ENCODE results near the gene GALNT17.

GALNT17 gene

GRCh38 chr7:71668572-71668971 is 536.6 kb downstream of the GALNT17 start:
- TF ChIP-seq CTCF (IDR thresholded peaks at IDR 0.05; ENCODE audit: low read depth, low read length, missing control alignments) = no peak
- in situ Hi-C loops (cut with HindIII; ENCODE audit: low pct_ligation_motif_present, low sequenced_read_pairs) = no loop called here

GRCh38 chr7:71679480-71679879 is 547.5 kb downstream of the GALNT17 start:
- Histone ChIP-seq H3K27ac (no peak overlapping the region), H3K36me3 (replicated peaks) (no peaks in the 10 kb centered on the region), H3K27me3 (replicated peaks) (no peaks in the 10 kb centered on the region), H3K4me3 (ENCODE audit: low read depth, low read length) (no peak overlapping the region)
- DNase-seq = no peak
- no peak for TF ChIP-seq CTCF (IDR thresholded peaks at IDR 0.05; ENCODE audit: low read depth, low read length, missing control alignments)
- in situ Hi-C loops (cut with HindIII; ENCODE audit: low pct_ligation_motif_present, low sequenced_read_pairs) = no loop called here

More at GRCh38 chr7:71668572-71668971, 536.6 kb downstream of the GALNT17 start:
- no peak for DNase-seq
- Histone ChIP-seq H3K27ac (no peak overlapping the region), H3K4me3 (ENCODE audit: low read depth, low read length) (no peak overlapping the region), H3K36me3 (replicated peaks) (no peaks in the 10 kb centered on the region), H3K27me3 (replicated peaks) (no peaks in the 10 kb centered on the region)

- Histone ChIP-seq H3K27ac (no peak overlapping the region), H3K4me3 (ENCODE audit: low read depth, low read length) (no peak overlapping the region), H3K27me3 (replicated peaks) (no peaks in the 10 kb centered on the region), H3K36me3 (replicated peaks) (no peaks in the 10 kb centered on the region)
- TF ChIP-seq CTCF (IDR thresholded peaks at IDR 0.05; ENCODE audit: low read depth, low read length, missing control alignments) = no peak
- in situ Hi-C loops (cut with HindIII; ENCODE audit: low pct_ligation_motif_present, low sequenced_read_pairs) = no loop called here
- DNase-seq = no peak
These were observed 550.2 kb downstream of the GALNT17 start for GRCh38 chr7:71682181-71682580.

- no peaks in the 10 kb centered on the region for H3K36me3 ChIP-seq (replicated peaks)
- DNase-seq = no peak
- H3K4me3 ChIP-seq (ENCODE audit: low read depth, low read length) = no peak overlapping the region
- no peak overlapping the region for H3K27ac ChIP-seq
- no peaks in the 10 kb centered on the region for H3K27me3 ChIP-seq (replicated peaks)
- in situ Hi-C loops (cut with HindIII; ENCODE audit: low pct_ligation_motif_present, low sequenced_read_pairs) = no loop called here
- TF ChIP-seq CTCF (IDR thresholded peaks at IDR 0.05; ENCODE audit: low read depth, low read length, missing control alignments) = no peak
These were observed 551.2 kb downstream of the GALNT17 start for GRCh38 chr7:71682841-71683781.

- Histone ChIP-seq H3K36me3 (replicated peaks) (no peaks in the 10 kb centered on the region), H3K4me3 (ENCODE audit: low read depth, low read length) (no peak overlapping the region), H3K27me3 (replicated peaks) (no peaks in the 10 kb centered on the region), H3K27ac (no peak overlapping the region)
- TF ChIP-seq CTCF (IDR thresholded peaks at IDR 0.05; ENCODE audit: low read depth, low read length, missing control alignments) = no peak
- DNase-seq = no peak
- in situ Hi-C loops (cut with HindIII; ENCODE audit: low pct_ligation_motif_present, low sequenced_read_pairs) = no loop called here
These were observed 555.3 kb downstream of the GALNT17 start for GRCh38 chr7:71687286-71687685.
